Endometrial microvascular endothelial cells (primary cell): ENCODE measurements around the gene AFF2. TPM values are rescaled to one million over a fixed set of nuclear protein-coding genes. Genes with fewer than 3 reads are reported as not detected.
"Not testable (repeated sequence)": the region's sequence is repeated elsewhere in the genome, so short reads cannot be mapped to it uniquely, and the experiment has no call there.

Experiments used
- in situ Hi-C: cut with HindIII; loops from 2 replicates; pipeline ENCODE4 v1.10.0; 2017; ENCODE audit warnings: low sequenced_read_pairs, low pct_unique_long_range_greater_than_20kb; ENCODE audit errors: inconsistent ontology term
- total RNA-seq: library from RNA; depleted of rRNA; stranded (reverse); fragments of >200 nt; gene quantifications from one replicate; pipeline ENCODE4 v1.2.3, GENCODE V29; 2015; ENCODE audit errors: inconsistent ontology term

The AFF2 gene
- total RNA-seq, 1 donor from 2014 or later, result 0.19 TPM

- in situ Hi-C loops, result no loop called here
These were observed 118.3 kb downstream of the AFF2 start for GRCh38 chrX:148618470-148619445.

GRCh38 chrX:148620023-148620422 lies 119.6 kb downstream of the AFF2 start:
- in situ Hi-C loops, result no loop called here

- in situ Hi-C loops, result no loop called here
These were observed 124.6 kb downstream of the AFF2 start for GRCh38 chrX:148624951-148625474.

- in situ Hi-C loops, result no loop called here
These were observed 128.2 kb downstream of the AFF2 start for GRCh38 chrX:148628621-148629020.

GRCh38 chrX:148629434-148629833 lies 129.0 kb downstream of the AFF2 start:
- in situ Hi-C loops, result no loop called here

- in situ Hi-C loops, result no loop called here
These were observed 132.0 kb downstream of the AFF2 start for GRCh38 chrX:148632444-148632843.

GRCh38 chrX:148633218-148633908 lies 132.9 kb downstream of the AFF2 start:
- in situ Hi-C loops, result no loop called here

- in situ Hi-C loops, result no loop called here
These were observed 134.2 kb downstream of the AFF2 start for GRCh38 chrX:148634591-148634990.

- in situ Hi-C loops, result no loop called here
These were observed 143.0 kb downstream of the AFF2 start for GRCh38 chrX:148643460-148643859.

- in situ Hi-C loops, result no loop called here
These were observed 147.2 kb downstream of the AFF2 start for GRCh38 chrX:148647651-148648050.

GRCh38 chrX:148649145-148649795 lies 148.9 kb downstream of the AFF2 start:
- in situ Hi-C loops, result no loop called here

GRCh38 chrX:148658115-148658730 lies 157.8 kb downstream of the AFF2 start:
- in situ Hi-C loops, result no loop called here

GRCh38 chrX:148659481-148659880 lies 159.1 kb downstream of the AFF2 start:
- in situ Hi-C loops, result no loop called here

- in situ Hi-C loops, result no loop called here
These were observed 160.6 kb downstream of the AFF2 start for GRCh38 chrX:148661035-148661434.

- in situ Hi-C loops, result no loop called here
These were observed 161.6 kb downstream of the AFF2 start for GRCh38 chrX:148662014-148662413.

- in situ Hi-C loops, result no loop called here
These were observed 163.8 kb downstream of the AFF2 start for GRCh38 chrX:148664171-148664570.

- in situ Hi-C loops, result no loop called here
These were observed 164.6 kb downstream of the AFF2 start for GRCh38 chrX:148664995-148665394.

- in situ Hi-C loops, result not testable (repeated sequence)
These were observed 168.8 kb downstream of the AFF2 start for GRCh38 chrX:148669175-148669574.

GRCh38 chrX:148670277-148670676 lies 169.9 kb downstream of the AFF2 start:
- in situ Hi-C loops, result no loop called here
